ENCODE data around the gene PROCA1. TPM values are rescaled to one million over a fixed set of nuclear protein-coding genes. Genes with fewer than 3 reads are reported as not detected.
A peak's percentile ranks its signal among the peaks of the same experiment; 100 is the strongest.

The PROCA1 gene
- total and polyA plus RNA-seq, 2 of the 8 experiments (the other 6 are each of a cell fraction or from before 2014, with no cell fraction given): 21.2 to 26.3 TPM

GRCh38 chr17:28722417-28723158 is 10.9 kb upstream of the PROCA1 start:
- peak overlapping the region; percentile 7; the same call in 1 of the 2 replicates for H2BK5ac ChIP-seq (ENCODE audit: low read depth, low read length)
- H3K4ac ChIP-seq (replicated peaks; ENCODE audit: insufficient read length, low read depth, low read length): no peak overlapping the region
- no peaks in the 10 kb centered on the region for H3K27me3 ChIP-seq (replicated peaks in 1 of 4; ENCODE audit: control insufficient read depth in 3 of 4, extremely low read depth in 1 of 4, insufficient read depth in 3 of 4, low read length in 3 of 4)
- H3K9ac ChIP-seq (replicated peaks in 1 of 4; ENCODE audit: extremely low read depth in 1 of 4, low read depth in 3 of 4, low read length in 3 of 4): no peak overlapping the region; a peak in 2 of 7 replicates
- peaks cover 6 to 19% of the 10 kb centered on the region in 2 experiments for H4K20me1 ChIP-seq (replicated peaks in 1 of 2; ENCODE audit: control insufficient read depth in 1 of 2, insufficient read depth in 2 of 2, low read length in 2 of 2)
- no peak overlapping the region for H3K18ac ChIP-seq (ENCODE audit: extremely low read depth, low read length)
- peaks cover 0 to 15% (median 6%) of the 10 kb centered on the region in 4 experiments; a peak in 6 of 7 replicates for H3K4me1 ChIP-seq (replicated peaks in 1 of 4; ENCODE audit: control insufficient read depth in 3 of 4, insufficient read depth in 4 of 4, low read length in 3 of 4)
- H3K4me2 ChIP-seq (ENCODE audit: insufficient read depth in 1 of 2, low read depth in 2 of 2, low read length in 2 of 2): peak overlapping the region; percentile 40 to 87; a peak in 3 of 4 replicates
- H3K9me3 ChIP-seq (ENCODE audit: insufficient read depth in 2 of 2, low read depth in 1 of 2, low read length in 1 of 2): no peaks in the 10 kb centered on the region
- no peak overlapping the region for H2BK15ac ChIP-seq (ENCODE audit: low read length)
- H3K23ac ChIP-seq (ENCODE audit: insufficient read length): no peak overlapping the region
- H2AK5ac ChIP-seq (ENCODE audit: low read depth, low read length): no peak overlapping the region
- H3K23me2 ChIP-seq (ENCODE audit: low read depth, low read length): peaks cover 26% of the 10 kb centered on the region
- H3K4me3 ChIP-seq (ENCODE audit: extremely low read depth in 1 of 4, insufficient read depth in 2 of 4, low read depth in 3 of 4, low read length in 4 of 4): peak overlapping the region in 2 of 4 experiments; percentile 5 to 39; a peak in 2 of 8 replicates
- H4K5ac ChIP-seq (ENCODE audit: insufficient read length, low read depth, low read length): no peak overlapping the region
- DNase-seq (ENCODE audit: low read depth in 1 of 2, low spot score in 2 of 2) (no peak), FAIRE-seq (no peak)
- no peak overlapping the region for H3K14ac ChIP-seq (ENCODE audit: insufficient read length)
- no peak overlapping the region for H4K91ac ChIP-seq (replicated peaks; ENCODE audit: insufficient read length, low read length)
- no peak overlapping the region for H3K56ac ChIP-seq (replicated peaks; ENCODE audit: insufficient read length, low read depth, low read length)
- no peak overlapping the region for H2AFZ ChIP-seq (ENCODE audit: low read length)
- TF ChIP-seq POLR2AphosphoS5 (IDR thresholded peaks at IDR 0.05; ENCODE audit: low read depth, low read length) (peak; percentile 61), TEAD4 (IDR thresholded peaks at IDR 0.05; ENCODE audit: low read depth, low read length) (no peak), POLR2A (IDR thresholded peaks at IDR 0.05; ENCODE audit: control extremely low read depth in 1 of 2, low read depth in 2 of 2, low read length in 2 of 2) (peak in 1 of 2 experiments; percentile 38; a peak in 1 of 3 replicates)
- H2BK120ac ChIP-seq (replicated peaks; ENCODE audit: low read depth, low read length): no peak overlapping the region
- WGBS, 2 experiments (ENCODE audit: extremely low coverage in 1 of 2, insufficient coverage in 1 of 2, insufficient read length in 1 of 2, insufficient replicate concordance in 2 of 2, low coverage in 1 of 2, low lambda C conversion rate in 2 of 2, missing lambda C conversion rate in 1 of 2): 88% methylated on average over 7 of the region's 7 CpGs; no CpG with 5 or more reads in 1 of the 2 experiments
- peaks cover 19 to 49% (median 36%) of the 10 kb centered on the region in 4 experiments for H3K36me3 ChIP-seq (ENCODE audit: control insufficient read depth in 2 of 4, insufficient read depth in 4 of 4, low read length in 3 of 4)
- no peak overlapping the region for H2BK20ac ChIP-seq (ENCODE audit: low read length)
- no peaks in the 10 kb centered on the region; the same call in 1 of the 2 replicates for H3K79me1 ChIP-seq (ENCODE audit: low read depth, low read length)
- H3K79me2 ChIP-seq (ENCODE audit: control insufficient read depth in 1 of 2, insufficient read depth in 2 of 2, low read length in 2 of 2): peaks cover 5 to 37% of the 10 kb centered on the region in 2 experiments; a peak in 3 of 4 replicates
- no peak overlapping the region for H4K8ac ChIP-seq (ENCODE audit: extremely low read depth, insufficient read depth, low read length)
- H2BK12ac ChIP-seq (ENCODE audit: low read depth, low read length): no peak overlapping the region
- POLR2A ChIA-PET (ENCODE audit: partially characterized antibody): interaction anchor here (0.7 to 17.6 kb wide), 17 partner anchors 9 to 360 kb away, joined by 3 to 813 read pairs (median 6); partner anchors contain the start of genes BLTP2, FLOT2, PHF12 and PROCA1
- H3K27ac ChIP-seq (ENCODE audit: low read depth, low read length): no peak overlapping the region
- CTCF ChIA-PET (ENCODE audit: partially characterized antibody): interaction anchor here (1.1 to 16.9 kb wide), 3 partner anchors 18 to 181 kb away, joined by 3 to 316 read pairs (median 5); partner anchors contain the start of gene DHRS13
